ENCODE measurements around the gene WEE1. TPM values are rescaled to one million over a fixed set of nuclear protein-coding genes. Genes with fewer than 3 reads are reported as not detected.

WEE1 gene
- total and polyA plus RNA-seq, 10 donors: 6.3 to 30.6 (median 14.4) TPM

DNA sequence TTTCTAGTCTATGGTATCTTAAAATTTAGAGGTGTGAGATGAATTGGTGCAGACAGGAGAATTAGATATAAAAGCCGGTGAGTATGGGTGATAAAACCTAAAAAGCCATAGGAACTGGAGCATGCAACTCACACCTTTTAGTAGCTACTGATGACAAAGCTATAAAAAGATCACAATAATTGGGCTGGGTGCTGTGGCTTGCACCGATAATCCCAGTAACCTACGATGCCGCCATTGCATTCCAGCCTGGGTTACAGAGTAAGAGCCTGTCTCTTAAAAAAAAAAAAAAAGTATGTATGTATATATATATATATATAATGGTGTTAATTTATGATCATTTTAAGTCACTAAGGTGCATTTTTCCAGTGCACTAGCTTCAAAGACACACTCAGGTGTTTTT, 17.2 kb downstream of the WEE1 start:
- peaks cover 0 to 14% (median 0%) of the 10 kb centered on the region in 6 donors for H3K4me1 ChIP-seq
- peaks cover 0 to 52% (median 31%) of the 10 kb centered on the region in 6 donors for H3K36me3 ChIP-seq
- H3K27ac ChIP-seq: no peak overlapping the region
- no peaks in the 10 kb centered on the region for H3K27me3 ChIP-seq (replicated peaks in 1 of 7)
- TF ChIP-seq POLR2AphosphoS5 (IDR thresholded peaks at IDR 0.05) (no peak), POLR2A (IDR thresholded peaks at IDR 0.05) (no peak)
- TF ChIP-seq, protein P1, sequence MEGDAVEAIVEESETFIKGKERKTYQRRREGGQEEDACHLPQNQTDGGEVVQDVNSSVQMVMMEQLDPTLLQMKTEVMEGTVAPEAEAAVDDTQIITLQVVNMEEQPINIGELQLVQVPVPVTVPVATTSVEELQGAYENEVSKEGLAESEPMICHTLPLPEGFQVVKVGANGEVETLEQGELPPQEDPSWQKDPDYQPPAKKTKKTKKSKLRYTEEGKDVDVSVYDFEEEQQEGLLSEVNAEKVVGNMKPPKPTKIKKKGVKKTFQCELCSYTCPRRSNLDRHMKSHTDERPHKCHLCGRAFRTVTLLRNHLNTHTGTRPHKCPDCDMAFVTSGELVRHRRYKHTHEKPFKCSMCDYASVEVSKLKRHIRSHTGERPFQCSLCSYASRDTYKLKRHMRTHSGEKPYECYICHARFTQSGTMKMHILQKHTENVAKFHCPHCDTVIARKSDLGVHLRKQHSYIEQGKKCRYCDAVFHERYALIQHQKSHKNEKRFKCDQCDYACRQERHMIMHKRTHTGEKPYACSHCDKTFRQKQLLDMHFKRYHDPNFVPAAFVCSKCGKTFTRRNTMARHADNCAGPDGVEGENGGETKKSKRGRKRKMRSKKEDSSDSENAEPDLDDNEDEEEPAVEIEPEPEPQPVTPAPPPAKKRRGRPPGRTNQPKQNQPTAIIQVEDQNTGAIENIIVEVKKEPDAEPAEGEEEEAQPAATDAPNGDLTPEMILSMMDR (IDR thresholded peaks at IDR 0.05 in 8 of 11, conservative IDR thresholded peaks at IDR 0.05 in 3 of 11): no peak
- no peak overlapping the region for H3K4me3 ChIP-seq
- DNase-seq: no peak
- H3K9me3 ChIP-seq: no peaks in the 10 kb centered on the region
- 93 to 100% (median 94%) methylated on average over 4 of the region's 4 CpGs for WGBS, 5 donors
- intact Hi-C loops (cut with DNase I; ENCODE audit: low total_unique reads): no loop called here

DNA sequence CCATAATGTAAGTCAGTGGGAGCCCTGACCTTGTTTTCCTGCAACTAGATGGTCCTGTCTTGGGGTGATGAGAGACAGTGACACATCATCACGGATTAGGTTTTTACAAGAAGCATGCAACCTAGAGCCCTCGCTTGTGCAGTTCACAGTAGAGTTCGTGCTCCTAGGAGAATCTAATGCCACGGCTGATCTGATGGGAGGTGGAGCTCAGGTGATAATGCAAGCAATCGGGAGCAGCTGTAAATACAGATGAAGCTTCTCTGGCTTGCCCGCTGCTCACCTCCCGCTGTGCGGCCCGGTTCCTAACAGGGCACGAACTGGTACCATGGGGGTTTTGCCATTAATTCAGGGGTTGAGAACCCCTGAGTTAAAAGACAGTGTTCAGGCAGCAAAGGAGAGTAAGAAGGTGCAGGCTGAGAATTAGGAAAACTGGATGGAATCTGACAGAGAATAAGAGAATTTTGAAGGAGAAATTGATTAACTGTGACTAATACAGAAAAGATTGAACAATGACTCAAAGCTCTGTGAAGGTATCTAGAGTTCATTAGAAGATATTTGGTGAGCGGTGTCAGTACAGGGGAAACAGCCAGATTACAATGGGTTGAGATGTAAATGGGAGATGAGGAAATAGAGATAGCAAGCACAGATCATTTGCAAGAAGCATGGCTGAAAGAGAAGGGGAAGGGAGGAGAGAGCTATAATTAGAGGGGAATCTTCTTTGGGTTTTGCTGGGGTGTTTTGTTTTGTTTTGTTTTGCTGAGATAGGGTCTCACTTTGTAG, 21.0 kb downstream of the WEE1 start:
- no peaks in the 10 kb centered on the region for H3K9me3 ChIP-seq
- H3K27ac ChIP-seq: no peak overlapping the region
- TF ChIP-seq POLR2A (IDR thresholded peaks at IDR 0.05): no peak
- TF ChIP-seq, protein P1 (IDR thresholded peaks at IDR 0.05 in 8 of 11, conservative IDR thresholded peaks at IDR 0.05 in 3 of 11): no peak
- no peak for TF ChIP-seq POLR2AphosphoS5 (IDR thresholded peaks at IDR 0.05)
- no peaks in the 10 kb centered on the region for H3K27me3 ChIP-seq (replicated peaks in 1 of 7)
- intact Hi-C loops (cut with DNase I; ENCODE audit: low total_unique reads): no loop called here
- WGBS, 5 donors: 86 to 93% (median 89%) methylated on average over 11 of the region's 11 CpGs
- no peak for DNase-seq
- peaks cover 0 to 15% (median 2%) of the 10 kb centered on the region in 6 donors for H3K36me3 ChIP-seq
- H3K4me1 ChIP-seq: peaks cover 0 to 25% (median 2%) of the 10 kb centered on the region in 6 donors
- H3K4me3 ChIP-seq: no peak overlapping the region

DNA sequence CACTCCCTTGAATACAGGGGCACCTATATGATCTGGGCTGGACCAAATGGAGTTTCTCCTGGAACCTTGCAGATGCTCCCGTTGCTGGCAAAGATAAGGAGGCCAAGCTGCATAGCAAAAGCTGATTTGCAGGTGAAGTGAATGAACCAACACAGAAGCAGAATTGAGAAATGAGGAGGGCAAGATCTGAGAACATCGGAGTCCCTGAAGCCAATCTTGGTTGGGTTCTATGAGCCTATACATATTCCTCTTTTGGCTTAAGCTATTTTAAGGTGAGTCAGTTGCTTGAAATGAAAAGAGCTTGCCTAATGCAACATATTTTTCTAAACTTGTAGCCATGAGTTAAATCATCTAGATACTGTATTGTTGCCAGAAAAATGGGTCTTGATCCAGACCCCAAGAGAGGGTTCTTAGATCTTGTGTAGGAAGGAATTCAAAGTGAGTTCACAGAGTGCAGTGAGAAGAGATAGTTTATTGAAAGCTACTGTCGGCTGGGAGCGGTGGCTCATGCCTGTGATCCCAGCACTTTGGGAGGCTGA, 23.5 kb downstream of the WEE1 start:
- H3K4me1 ChIP-seq: peaks cover 10 to 47% (median 18%) of the 10 kb centered on the region in 6 donors
- no peaks in the 10 kb centered on the region for H3K9me3 ChIP-seq
- H3K4me3 ChIP-seq: no peak overlapping the region
- H3K36me3 ChIP-seq: no peaks in the 10 kb centered on the region
- no peak for DNase-seq
- H3K27me3 ChIP-seq (replicated peaks in 1 of 7): no peaks in the 10 kb centered on the region
- WGBS, 5 donors: 78 to 90% (median 84%) methylated on average over 4 of the region's 4 CpGs
- TF ChIP-seq, protein P1 (IDR thresholded peaks at IDR 0.05 in 8 of 11, conservative IDR thresholded peaks at IDR 0.05 in 3 of 11): no peak
- TF ChIP-seq POLR2AphosphoS5 (IDR thresholded peaks at IDR 0.05) (no peak), POLR2A (IDR thresholded peaks at IDR 0.05) (no peak)
- H3K27ac ChIP-seq: no peak overlapping the region
- intact Hi-C loops (cut with DNase I; ENCODE audit: low total_unique reads): no loop called here

DNA sequence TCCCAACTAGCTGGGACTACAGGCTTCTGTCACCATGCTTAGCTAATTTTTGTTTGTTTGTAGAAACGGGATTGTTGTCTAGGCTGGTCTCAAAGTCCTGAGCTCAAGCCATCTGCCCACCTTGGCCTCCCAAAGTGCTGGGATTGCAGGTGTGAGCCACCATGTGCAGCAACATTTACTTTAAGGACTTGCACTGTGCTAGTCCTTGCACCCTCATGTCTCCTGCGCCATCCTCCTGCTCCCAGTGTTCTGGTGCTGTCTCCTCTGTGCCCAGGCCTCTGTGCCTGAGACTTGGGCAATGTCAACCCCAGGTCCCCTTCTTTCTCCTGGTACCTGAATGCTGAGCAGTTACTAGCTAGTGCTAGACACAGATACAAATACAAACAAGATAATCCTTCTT, 26.7 kb downstream of the WEE1 start:
- Histone ChIP-seq H3K4me3 (no peak overlapping the region), H3K27ac (peak overlapping the region in 5 of 8 donors; percentile 78 to 90 (median 81)), H3K9me3 (no peaks in the 10 kb centered on the region), H3K4me1 (peaks cover 10 to 53% (median 25%) of the 10 kb centered on the region in 6 donors), H3K27me3 (replicated peaks in 1 of 7) (no peaks in the 10 kb centered on the region), H3K36me3 (no peaks in the 10 kb centered on the region)
- intact Hi-C loops (cut with DNase I; ENCODE audit: low total_unique reads): no loop called here
- no peak for DNase-seq
- WGBS, 5 donors: 86 to 91% (median 90%) methylated on average over 2 of the region's 2 CpGs
- TF ChIP-seq, protein P1 (IDR thresholded peaks at IDR 0.05 in 8 of 11, conservative IDR thresholded peaks at IDR 0.05 in 3 of 11): no peak
- no peak for TF ChIP-seq POLR2AphosphoS5 (IDR thresholded peaks at IDR 0.05)
- no peak for TF ChIP-seq POLR2A (IDR thresholded peaks at IDR 0.05)

All from spleen (tissue), 11 donors.